Right lobe of liver (tissue), 6 donors: ENCODE measurements around the gene GNG4. TPM values are rescaled to one million over a fixed set of nuclear protein-coding genes. Genes with fewer than 3 reads are reported as not detected.

ENCODE experiments used
- ATAC-seq, 4 donors: fragments of 200-7000 bp; cut with Tn5 transposase; one replicate each; pipeline ENCODE4 v1.9.1; 2020; ENCODE audit warnings: mild to moderate bottlenecking in 4 of 4, moderate library complexity in 4 of 4
- DNase-seq, 3 donors: peaks; one replicate each; pipeline ENCODE4 v3.0.0-alpha.2; 2020
- H3K27ac ChIP-seq, 3 donors: fragments of 200-600 bp; one replicate each; pipeline ENCODE4 v1.8.0; 2022
- H3K27me3 ChIP-seq, 2 donors: fragments of 200-600 bp; one replicate each; pipeline ENCODE4 v1.8.0; 2022
- H3K36me3 ChIP-seq, 4 donors: fragments of 200-600 bp; sonication (generic) in 1 of 4; one replicate each; pipeline versions ENCODE4 v1.5.1 to v1.8.0; 2017 to 2022; ENCODE audit warnings: control low read depth in 1 of 4
- H3K4me1 ChIP-seq, 4 donors: fragments of 200-600 bp; sonication (generic) in 1 of 4; one replicate each; pipeline versions ENCODE4 v1.5.1 to v1.8.0; 2017 to 2022; ENCODE audit warnings: control low read depth in 1 of 4
- H3K4me3 ChIP-seq, 3 donors: fragments of 200-600 bp; one replicate each; pipeline ENCODE4 v1.8.0; 2022
- H3K9me3 ChIP-seq, 4 donors: fragments of 200-600 bp; sonication (generic) in 1 of 4; one replicate each; pipeline versions ENCODE4 v1.5.1 to v1.8.0; 2017 to 2022; ENCODE audit warnings: control low read depth in 1 of 4
- POLR2A ChIP-seq: fragments of 450-650 bp; IDR thresholded peaks from one replicate; pipeline ENCODE4 v1.6.1; 2017; ENCODE audit warnings: antibody characterized with exemption, mild to moderate bottlenecking
- WGBS: methylation state at CpG from one replicate; pipeline ENCODE4 v1.1.6; 2018; ENCODE audit warnings: low coverage, low lambda C conversion rate; ENCODE audit not compliant: insufficient coverage; ENCODE audit errors: missing lambda C conversion rate; 5-methylcytosine and 5-hydroxymethylcytosine counted together
- intact Hi-C, 2 donors: fragments of 100-400 bp; cut with DNase I; formaldehyde crosslinking; loops; one replicate each; pipeline versions ENCODE4 v1.11.2 to v1.14.1; 2022
- total RNA-seq, 6 experiments: library from RNA; depleted of rRNA in 2 of 6; stranded (reverse); fragments of >200 nt in 2 of 6; fragmentation: NEBNext Ultra II Directional in 3 of 6; extraction: Animal tissue kit (Norgen Biotek cat#: 25700) in 3 of 6; gene quantifications; one replicate each; pipeline versions ENCODE4 v1.1.0 to v1.2.4, GENCODE V29; 2016 to 2023
- TF ChIP-seq, protein P1 (sequence below), 4 donors: fragments of 200-600 bp in 3 of 4; fragments of 450-650 bp in 1 of 4; IDR thresholded peaks; one replicate each; pipeline versions ENCODE4 v1.5.1 to v1.8.0; 2016 to 2022; ENCODE audit warnings: antibody characterized with exemption in 4 of 4, mild to moderate bottlenecking in 2 of 4
- donor health status: DM: no; HTN: yes; CAD: no.
- donor health status: DM: no; HTN: no; CAD: no.
- donor health status: DM: no; HTN: no; CAD: no.
- donor health status: DM: no; HTN: yes; CAD: no.
- donor health status: DM: no; HTN: yes; CAD: no.

GNG4 gene
- total RNA-seq, 6 experiments from 2014 or later = 0.18 to 0.50 TPM; not detected in 4

DNA sequence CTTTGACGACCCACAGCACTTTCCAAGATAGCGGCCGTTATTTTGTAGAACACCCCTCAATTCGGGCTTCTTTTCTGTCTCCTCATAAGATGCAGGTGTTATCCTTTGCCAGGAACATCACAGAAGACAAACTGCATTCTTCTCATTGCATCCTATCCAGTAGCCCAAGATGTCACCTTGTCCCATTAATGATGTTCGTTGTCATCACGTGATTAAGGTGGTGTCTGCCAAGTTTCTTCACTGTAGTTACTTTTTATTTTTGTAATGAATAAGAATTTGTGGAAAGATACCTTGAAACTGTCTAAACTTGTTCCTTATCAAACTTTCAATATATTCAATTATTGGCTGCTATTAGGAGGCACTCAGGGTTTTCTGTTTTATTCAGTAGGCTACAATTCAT, 39.4 kb downstream of the GNG4 start:
- no peak overlapping the region for H3K27ac ChIP-seq
- DNase-seq = no peak
- H3K27me3 ChIP-seq = no peaks in the 10 kb centered on the region
- no peaks in the 10 kb centered on the region for H3K4me1 ChIP-seq
- intact Hi-C loops = no loop called here
- no peak for ATAC-seq
- no peaks in the 10 kb centered on the region for H3K36me3 ChIP-seq
- no peak overlapping the region for H3K4me3 ChIP-seq
- TF ChIP-seq, protein P1, sequence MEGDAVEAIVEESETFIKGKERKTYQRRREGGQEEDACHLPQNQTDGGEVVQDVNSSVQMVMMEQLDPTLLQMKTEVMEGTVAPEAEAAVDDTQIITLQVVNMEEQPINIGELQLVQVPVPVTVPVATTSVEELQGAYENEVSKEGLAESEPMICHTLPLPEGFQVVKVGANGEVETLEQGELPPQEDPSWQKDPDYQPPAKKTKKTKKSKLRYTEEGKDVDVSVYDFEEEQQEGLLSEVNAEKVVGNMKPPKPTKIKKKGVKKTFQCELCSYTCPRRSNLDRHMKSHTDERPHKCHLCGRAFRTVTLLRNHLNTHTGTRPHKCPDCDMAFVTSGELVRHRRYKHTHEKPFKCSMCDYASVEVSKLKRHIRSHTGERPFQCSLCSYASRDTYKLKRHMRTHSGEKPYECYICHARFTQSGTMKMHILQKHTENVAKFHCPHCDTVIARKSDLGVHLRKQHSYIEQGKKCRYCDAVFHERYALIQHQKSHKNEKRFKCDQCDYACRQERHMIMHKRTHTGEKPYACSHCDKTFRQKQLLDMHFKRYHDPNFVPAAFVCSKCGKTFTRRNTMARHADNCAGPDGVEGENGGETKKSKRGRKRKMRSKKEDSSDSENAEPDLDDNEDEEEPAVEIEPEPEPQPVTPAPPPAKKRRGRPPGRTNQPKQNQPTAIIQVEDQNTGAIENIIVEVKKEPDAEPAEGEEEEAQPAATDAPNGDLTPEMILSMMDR (IDR thresholded peaks at IDR 0.05) = no peak
- TF ChIP-seq POLR2A = no peak
- 71% methylated on average over 6 of the region's 6 CpGs for WGBS
- no peaks in the 10 kb centered on the region for H3K9me3 ChIP-seq

DNA sequence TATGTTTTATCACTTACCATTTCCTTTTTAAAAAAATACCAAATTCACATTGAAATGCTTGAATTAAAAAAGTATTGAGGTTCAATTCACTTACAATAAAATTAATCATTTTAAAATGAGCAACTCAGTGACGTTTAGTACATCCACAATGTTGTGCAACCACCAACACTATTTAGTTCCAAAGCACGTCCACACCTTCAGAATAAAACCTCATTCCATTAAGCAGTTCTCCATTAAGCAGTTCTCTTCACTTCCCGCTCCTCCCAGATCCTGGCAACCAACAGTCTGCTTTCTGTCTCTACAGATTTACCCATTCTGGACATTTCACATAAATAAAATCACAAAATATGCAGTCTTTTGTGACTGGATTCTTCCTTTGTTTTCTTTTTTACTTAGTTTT, 41.3 kb downstream of the GNG4 start:
- DNase-seq (no peak), ATAC-seq (no peak)
- H3K4me3 ChIP-seq = no peak overlapping the region
- no peaks in the 10 kb centered on the region for H3K4me1 ChIP-seq
- intact Hi-C loops = no loop called here
- H3K9me3 ChIP-seq = no peaks in the 10 kb centered on the region
- TF ChIP-seq POLR2A = no peak
- TF ChIP-seq, protein P1 (IDR thresholded peaks at IDR 0.05) = no peak
- no peak overlapping the region for H3K27ac ChIP-seq
- no peaks in the 10 kb centered on the region for H3K27me3 ChIP-seq
- WGBS = 60% methylated on average over 3 of the region's 3 CpGs
- no peaks in the 10 kb centered on the region for H3K36me3 ChIP-seq

DNA sequence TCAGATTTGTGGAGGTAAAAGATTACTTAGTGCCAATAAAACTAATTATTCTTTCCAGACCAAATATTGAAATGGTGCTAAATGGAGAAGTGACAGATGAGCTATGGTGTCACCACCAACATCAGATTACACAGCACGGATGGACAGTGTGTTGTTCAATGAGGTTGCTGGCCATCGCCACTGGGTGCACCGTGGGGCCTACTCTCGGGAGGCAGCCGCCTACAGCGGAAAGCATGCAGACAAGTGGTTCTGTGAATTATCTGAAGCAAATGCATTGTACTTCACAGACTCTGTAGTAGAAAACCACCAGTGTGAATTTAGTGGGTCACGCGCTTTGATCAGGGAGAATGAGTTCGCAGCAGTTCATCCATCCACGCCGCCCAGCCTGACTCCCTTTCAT, 42.3 kb downstream of the GNG4 start:
- no peaks in the 10 kb centered on the region for H3K9me3 ChIP-seq
- no peaks in the 10 kb centered on the region for H3K27me3 ChIP-seq
- H3K27ac ChIP-seq = no peak overlapping the region
- H3K36me3 ChIP-seq = no peaks in the 10 kb centered on the region
- ATAC-seq (no peak), DNase-seq (peak in 1 of 3 donors; percentile 14)
- WGBS = 90% methylated on average over 8 of the region's 11 CpGs
- intact Hi-C loops = no loop called here
- TF ChIP-seq, protein P1 (IDR thresholded peaks at IDR 0.05) = no peak
- TF ChIP-seq POLR2A = no peak
- no peak overlapping the region for H3K4me3 ChIP-seq
- H3K4me1 ChIP-seq = no peaks in the 10 kb centered on the region

DNA sequence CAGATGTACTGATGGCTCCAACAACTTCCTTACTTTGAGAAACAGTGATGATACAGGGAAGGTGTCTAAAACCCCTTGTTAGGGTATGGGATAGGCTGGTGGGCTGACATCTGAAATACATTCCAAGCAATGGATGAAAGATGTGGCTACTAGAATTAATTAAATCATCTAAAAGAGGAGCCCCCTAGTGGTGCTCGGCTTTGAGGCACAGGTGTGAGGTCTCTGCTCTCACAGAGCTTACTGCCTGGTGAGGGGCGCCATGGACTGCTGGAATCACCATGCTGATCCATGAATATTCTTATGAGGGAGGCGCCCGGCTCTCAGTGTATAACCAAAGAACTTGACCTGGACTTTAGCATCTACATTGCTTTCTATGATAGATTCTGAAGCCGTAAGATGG, 48.5 kb downstream of the GNG4 start:
- Histone ChIP-seq H3K27ac (no peak overlapping the region), H3K36me3 (no peaks in the 10 kb centered on the region), H3K27me3 (no peaks in the 10 kb centered on the region), H3K9me3 (no peaks in the 10 kb centered on the region), H3K4me1 (no peaks in the 10 kb centered on the region), H3K4me3 (no peak overlapping the region)
- intact Hi-C loops = no loop called here
- peak in 1 of 3 donors; percentile 46 for DNase-seq
- ATAC-seq = peak in 3 of 4 donors; percentile 45 to 60 (median 50)
- WGBS = 63% methylated on average over 3 of the region's 5 CpGs
- TF ChIP-seq POLR2A = no peak
- TF ChIP-seq, protein P1 (IDR thresholded peaks at IDR 0.05) = peak in 3 of 4 donors; percentile 38 to 55 (median 44)

DNA sequence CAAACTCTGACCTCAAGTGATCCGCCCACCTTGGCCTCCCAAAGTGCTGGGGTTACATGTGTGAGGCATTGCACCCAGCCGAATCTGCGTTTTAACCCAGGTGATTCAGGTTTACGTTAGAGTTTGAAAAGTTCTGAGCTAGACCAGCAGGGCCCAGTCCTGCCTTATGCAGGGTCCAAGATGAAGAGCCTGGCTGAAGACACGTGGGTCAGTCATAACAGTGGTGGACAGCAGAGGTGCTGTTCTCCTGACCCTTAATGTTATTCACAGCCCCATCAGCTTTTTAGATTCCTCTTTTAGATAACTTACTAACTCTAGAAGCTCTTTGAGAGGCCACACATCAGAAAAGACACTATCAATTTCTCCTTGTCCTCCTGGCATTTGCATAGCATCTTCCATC, 50.0 kb downstream of the GNG4 start:
- H3K36me3 ChIP-seq = no peaks in the 10 kb centered on the region
- no peaks in the 10 kb centered on the region for H3K27me3 ChIP-seq
- WGBS = 76% methylated on average over 4 of the region's 5 CpGs
- no peak for ATAC-seq
- TF ChIP-seq, protein P1 (IDR thresholded peaks at IDR 0.05) = no peak
- no peak for TF ChIP-seq POLR2A
- H3K4me3 ChIP-seq = no peak overlapping the region
- peak in 1 of 3 donors; percentile 5 for DNase-seq
- intact Hi-C loops = no loop called here
- H3K9me3 ChIP-seq = no peaks in the 10 kb centered on the region
- H3K27ac ChIP-seq = no peak overlapping the region
- H3K4me1 ChIP-seq = no peaks in the 10 kb centered on the region
